Measurements from ENCODE around the gene IL21R.

Gene IL21R

GRCh38 chr16:27475561-27475960 lies 73.6 kb downstream of the IL21R start:
- Histone ChIP-seq H3K9me3 (replicated peaks; ENCODE audit: insufficient read depth, low read length) (no peaks in the 10 kb centered on the region), H3K27ac (ENCODE audit: low read length) (no peak overlapping the region), H3K4me3 (ENCODE audit: low read length) (no peak overlapping the region), H3K9ac (ENCODE audit: low read length) (no peak overlapping the region), H3K4me2 (ENCODE audit: low read depth, low read length) (no peak overlapping the region), H4K20me1 (ENCODE audit: insufficient read depth, low read length) (no peaks in the 10 kb centered on the region), H3K79me2 (ENCODE audit: low read length) (no peaks in the 10 kb centered on the region), H3F3A (ENCODE audit: insufficient read depth, low read length) (no peaks in the 10 kb centered on the region), H3K36me3 (replicated peaks; ENCODE audit: insufficient read depth, low read length) (no peaks in the 10 kb centered on the region), H3K9me2 (replicated peaks; ENCODE audit: insufficient read depth, low read length) (no peaks in the 10 kb centered on the region), H2AFZ (ENCODE audit: low read length) (no peak overlapping the region), H3K4me1 (ENCODE audit: low read length) (no peaks in the 10 kb centered on the region), H3K27me3 (replicated peaks; ENCODE audit: insufficient read depth, low read length) (no peaks in the 10 kb centered on the region)
- TF ChIP-seq EZH2phosphoT487 (IDR thresholded peaks at IDR 0.05; ENCODE audit: low read length) (no peak), EZH2 (optimal IDR thresholded peaks at IDR 0.05; ENCODE audit: low read depth, low read length) (no peak), CTCF (IDR thresholded peaks at IDR 0.05; ENCODE audit: low read length) (no peak)
- DNase-seq, result no peak

- Histone ChIP-seq H3K4me1 (ENCODE audit: low read length) (no peaks in the 10 kb centered on the region), H3K27ac (ENCODE audit: low read length) (no peak overlapping the region), H3F3A (ENCODE audit: insufficient read depth, low read length) (no peaks in the 10 kb centered on the region), H3K9me2 (replicated peaks; ENCODE audit: insufficient read depth, low read length) (no peaks in the 10 kb centered on the region), H3K9ac (ENCODE audit: low read length) (no peak overlapping the region), H2AFZ (ENCODE audit: low read length) (no peak overlapping the region), H3K27me3 (replicated peaks; ENCODE audit: insufficient read depth, low read length) (no peaks in the 10 kb centered on the region), H3K4me3 (ENCODE audit: low read length) (no peak overlapping the region), H3K79me2 (ENCODE audit: low read length) (no peaks in the 10 kb centered on the region), H3K9me3 (replicated peaks; ENCODE audit: insufficient read depth, low read length) (no peaks in the 10 kb centered on the region), H3K4me2 (ENCODE audit: low read depth, low read length) (no peak overlapping the region), H3K36me3 (replicated peaks; ENCODE audit: insufficient read depth, low read length) (no peaks in the 10 kb centered on the region), H4K20me1 (ENCODE audit: insufficient read depth, low read length) (no peaks in the 10 kb centered on the region)
- TF ChIP-seq CTCF (IDR thresholded peaks at IDR 0.05; ENCODE audit: low read length), result no peak
- no peak for TF ChIP-seq EZH2 (optimal IDR thresholded peaks at IDR 0.05; ENCODE audit: low read depth, low read length)
- TF ChIP-seq EZH2phosphoT487 (IDR thresholded peaks at IDR 0.05; ENCODE audit: low read length), result no peak
- DNase-seq, result no peak
These were observed 74.3 kb downstream of the IL21R start for GRCh38 chr16:27476240-27476639.

GRCh38 chr16:27480761-27481160 lies 78.8 kb downstream of the IL21R start:
- no peak for DNase-seq
- H3K27ac ChIP-seq (ENCODE audit: low read length), result no peak overlapping the region
- no peaks in the 10 kb centered on the region for H3K9me3 ChIP-seq (replicated peaks; ENCODE audit: insufficient read depth, low read length)
- H3K36me3 ChIP-seq (replicated peaks; ENCODE audit: insufficient read depth, low read length), result peaks cover 3% of the 10 kb centered on the region; the same call in 1 of the 2 replicates
- no peaks in the 10 kb centered on the region for H3K4me1 ChIP-seq (ENCODE audit: low read length)
- H2AFZ ChIP-seq (ENCODE audit: low read length), result no peak overlapping the region
- no peaks in the 10 kb centered on the region for H3K9me2 ChIP-seq (replicated peaks; ENCODE audit: insufficient read depth, low read length)
- no peak for TF ChIP-seq EZH2phosphoT487 (IDR thresholded peaks at IDR 0.05; ENCODE audit: low read length)
- no peak for TF ChIP-seq EZH2 (optimal IDR thresholded peaks at IDR 0.05; ENCODE audit: low read depth, low read length)
- no peak for TF ChIP-seq CTCF (IDR thresholded peaks at IDR 0.05; ENCODE audit: low read length)
- H3K9ac ChIP-seq (ENCODE audit: low read length), result no peak overlapping the region
- no peak overlapping the region for H3K4me3 ChIP-seq (ENCODE audit: low read length)
- H3K27me3 ChIP-seq (replicated peaks; ENCODE audit: insufficient read depth, low read length), result no peaks in the 10 kb centered on the region
- no peak overlapping the region for H3K4me2 ChIP-seq (ENCODE audit: low read depth, low read length)
- H3F3A ChIP-seq (ENCODE audit: insufficient read depth, low read length), result no peaks in the 10 kb centered on the region
- H4K20me1 ChIP-seq (ENCODE audit: insufficient read depth, low read length), result no peaks in the 10 kb centered on the region
- no peaks in the 10 kb centered on the region for H3K79me2 ChIP-seq (ENCODE audit: low read length)

Measured in MM.1S (cell line).